GM11168 (cell line): ENCODE results near the gene CCDC183.
"Not testable (repeated sequence)": the region's sequence is repeated elsewhere in the genome, so short reads cannot be mapped to it uniquely, and the experiment has no call there.

Experiments
- in situ Hi-C: fragments of 300-500 bp; cut with MboI; formaldehyde crosslinking; loops from one replicate; pipeline ENCODE4 v1.12.0; 2022; ENCODE audit warnings: low sequenced_read_pairs; ENCODE audit not compliant: unreplicated experiment

The CCDC183 gene

DNA sequence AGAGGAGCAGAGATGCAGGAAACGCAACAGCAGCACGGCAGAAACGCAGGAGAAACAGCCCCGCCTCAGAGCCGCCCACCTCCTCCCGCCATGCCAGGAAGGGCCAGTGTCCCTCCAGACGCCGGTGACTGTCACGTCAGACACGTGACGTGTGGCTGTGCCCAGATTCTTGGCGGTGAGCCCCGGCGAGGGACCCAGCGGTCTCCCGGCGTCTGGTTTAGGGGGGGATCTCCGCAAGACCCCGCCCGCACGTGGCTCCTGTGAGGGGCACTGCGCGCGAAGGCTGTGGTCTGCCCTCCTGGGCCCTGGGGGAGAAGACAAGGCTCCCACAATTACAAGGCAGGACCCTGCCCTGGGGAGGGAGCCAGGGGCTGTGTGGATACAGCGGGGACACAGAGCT is 35.7 kb upstream of the CCDC183 start:
- in situ Hi-C loops, result no loop called here

DNA sequence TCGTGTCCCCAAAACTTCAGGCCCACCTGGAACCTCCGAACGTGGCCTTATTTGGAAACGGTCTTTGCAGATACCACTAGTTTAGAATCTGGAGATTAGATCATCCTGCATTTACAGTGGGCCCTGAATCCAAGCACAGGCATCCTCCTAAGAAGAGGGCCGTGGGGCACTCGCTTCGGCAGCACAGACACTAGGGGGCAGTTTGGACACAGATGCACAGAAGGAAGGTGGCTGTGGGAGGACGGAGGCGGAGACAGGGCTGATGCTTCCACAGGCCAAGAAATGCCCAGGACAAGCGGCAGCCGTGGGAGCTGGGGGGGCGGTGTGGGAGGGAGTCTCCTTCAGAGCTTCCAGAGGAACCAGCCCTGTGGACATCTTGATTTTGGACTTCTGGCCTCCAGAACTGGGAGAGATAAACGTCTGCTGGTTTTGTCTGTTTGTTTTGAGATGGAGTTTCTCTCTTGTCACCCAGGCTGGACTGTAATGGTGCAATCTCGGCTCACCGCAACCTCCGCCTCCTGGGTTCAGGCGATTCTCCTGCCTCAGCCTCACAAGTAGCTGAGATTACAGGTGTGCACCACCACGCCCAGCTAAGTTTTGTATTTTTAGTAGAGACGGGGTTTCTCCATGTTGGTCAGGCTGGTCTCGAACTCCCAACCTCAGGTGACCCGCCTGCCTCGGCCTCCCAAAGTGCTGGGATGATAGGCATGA is 35.1 kb upstream of the CCDC183 start:
- in situ Hi-C loops, result not testable (repeated sequence)

DNA sequence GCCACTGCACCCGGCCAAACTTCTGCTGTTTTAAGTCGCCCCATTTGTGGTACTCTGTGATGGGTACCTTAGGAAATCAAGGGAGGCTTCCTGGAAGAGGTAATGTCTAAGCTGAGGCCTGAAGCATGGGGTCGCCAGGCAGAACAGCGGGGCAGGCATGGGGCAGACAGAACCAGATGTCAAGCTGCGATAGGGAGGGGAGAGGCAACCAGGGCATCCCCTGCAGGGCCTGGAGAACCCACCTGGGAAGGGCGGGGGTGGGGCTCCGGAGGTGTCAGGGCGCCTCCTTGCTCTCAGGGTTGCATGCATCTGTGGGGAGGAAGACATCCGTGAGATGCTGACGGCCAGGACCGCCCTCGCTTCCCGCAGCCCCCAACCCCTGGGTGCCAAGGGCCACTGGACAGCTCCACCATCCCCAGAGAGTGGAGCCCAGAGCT is 34.6 kb upstream of the CCDC183 start:
- in situ Hi-C loops, result no loop called here

DNA sequence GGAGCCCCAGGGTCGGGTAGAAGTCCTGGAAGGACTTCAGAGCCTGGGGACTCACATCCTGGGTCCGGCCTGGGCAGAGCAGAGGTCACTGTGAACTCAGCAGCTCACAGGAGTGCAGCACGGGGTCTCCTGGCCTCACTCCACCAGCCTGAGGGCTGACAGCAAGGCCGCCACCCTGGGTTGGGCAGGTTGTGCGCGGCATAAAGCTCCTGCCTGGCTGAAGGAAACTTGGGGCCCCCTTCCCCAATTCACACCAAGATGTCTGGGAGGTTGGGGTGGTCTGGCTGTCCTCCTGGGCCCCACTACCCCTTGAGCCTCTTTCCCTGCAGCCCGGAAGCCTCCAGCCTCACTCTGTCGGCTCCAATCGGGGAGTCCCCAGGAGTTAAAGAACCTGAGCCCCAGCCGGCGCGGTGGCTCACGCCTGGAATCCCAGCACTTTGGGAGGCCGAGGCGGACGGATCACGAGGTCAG is 33.9 kb upstream of the CCDC183 start:
- in situ Hi-C loops, result no loop called here

DNA sequence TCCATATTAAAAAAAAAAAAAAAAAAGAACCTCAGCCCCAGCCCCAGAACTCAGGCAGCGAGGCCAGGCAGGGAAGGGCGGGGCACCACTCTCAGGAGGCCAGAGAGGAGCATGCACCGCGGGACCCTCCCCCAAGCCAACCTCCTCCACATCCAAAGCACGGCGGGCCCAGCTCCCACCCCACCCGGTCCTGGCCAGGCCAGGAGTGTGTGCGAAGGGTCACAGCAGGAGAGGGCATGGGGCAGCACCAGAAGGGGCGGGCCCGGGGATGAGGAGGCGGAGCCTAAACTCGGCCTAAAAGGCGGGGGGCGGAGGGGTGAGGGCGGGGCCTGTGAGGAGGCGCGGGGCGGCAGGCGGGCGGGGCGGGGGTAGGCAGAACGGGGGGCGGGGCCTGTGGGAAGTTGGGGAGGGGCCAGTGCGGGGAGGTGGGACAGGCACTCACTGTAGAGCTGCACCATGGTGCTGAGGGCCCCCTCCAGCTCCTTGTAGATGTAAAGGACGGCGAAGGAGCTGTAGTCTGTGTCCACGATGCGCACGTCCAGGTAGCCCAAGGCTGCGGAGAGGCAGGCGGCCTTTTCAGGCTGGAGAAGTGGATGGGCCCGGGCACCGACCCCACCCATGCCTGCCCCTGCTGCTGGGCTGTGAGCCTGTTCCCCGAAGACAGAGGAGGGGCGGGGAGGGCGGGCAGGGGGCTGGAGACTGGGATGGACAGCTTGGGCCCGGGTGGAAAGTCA is 33.1 kb upstream of the CCDC183 start:
- in situ Hi-C loops, result no loop called here

DNA sequence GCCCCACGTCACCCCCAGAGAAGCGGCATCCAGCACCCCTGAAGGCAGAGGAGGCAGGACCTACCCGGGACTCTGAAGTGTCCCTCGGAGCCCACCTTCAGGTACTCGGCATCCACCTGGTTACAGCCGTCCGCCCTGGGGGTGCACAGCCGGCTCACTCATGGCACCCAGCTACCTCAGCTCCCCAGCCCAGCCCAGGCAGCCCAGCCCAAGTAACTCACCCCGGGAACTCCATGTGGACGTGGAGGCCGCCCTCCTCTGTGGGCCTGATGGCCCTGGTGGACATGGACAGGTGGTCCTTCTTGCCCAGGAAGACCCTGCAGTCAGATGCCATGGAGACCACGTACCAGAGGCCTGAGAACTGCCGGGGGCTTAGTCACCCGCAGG is 32.5 kb upstream of the CCDC183 start:
- in situ Hi-C loops, result no loop called here

DNA sequence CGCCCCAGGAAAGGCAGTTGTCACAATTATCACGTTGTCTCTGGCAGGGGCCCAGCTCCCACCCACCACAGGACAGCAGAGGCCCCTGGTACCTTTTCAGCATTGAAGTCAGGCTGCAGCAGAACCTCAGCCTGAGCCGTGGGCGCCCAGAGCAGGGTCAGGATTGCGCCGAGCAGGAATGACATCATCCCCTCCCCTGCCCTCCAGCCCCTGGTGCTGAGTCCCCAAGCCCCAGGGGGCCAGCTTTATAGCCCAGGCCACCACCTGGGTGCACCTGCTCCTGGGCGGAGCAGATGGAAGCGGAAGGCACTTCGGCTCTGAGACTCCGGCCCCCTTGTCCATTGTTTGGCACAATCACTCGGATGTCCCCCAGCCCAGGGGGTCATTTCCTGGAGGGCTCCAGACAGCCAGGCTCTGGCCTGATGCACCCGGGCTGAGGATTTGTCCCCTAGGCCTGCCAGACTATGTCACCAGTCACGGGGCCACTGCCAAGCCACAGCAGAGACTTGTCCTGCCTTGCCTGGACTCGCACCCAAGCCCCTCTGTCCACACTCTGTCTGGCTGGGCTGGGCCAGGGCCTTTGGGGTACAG is 31.7 kb upstream of the CCDC183 start, which contains the start of gene LCN15:
Gene LCN15 (minus strand): TSS at position 218 of the 591 bp plus-strand sequence. CDS start 30 bp downstream, at position 188.
- in situ Hi-C loops, result no loop called here

DNA sequence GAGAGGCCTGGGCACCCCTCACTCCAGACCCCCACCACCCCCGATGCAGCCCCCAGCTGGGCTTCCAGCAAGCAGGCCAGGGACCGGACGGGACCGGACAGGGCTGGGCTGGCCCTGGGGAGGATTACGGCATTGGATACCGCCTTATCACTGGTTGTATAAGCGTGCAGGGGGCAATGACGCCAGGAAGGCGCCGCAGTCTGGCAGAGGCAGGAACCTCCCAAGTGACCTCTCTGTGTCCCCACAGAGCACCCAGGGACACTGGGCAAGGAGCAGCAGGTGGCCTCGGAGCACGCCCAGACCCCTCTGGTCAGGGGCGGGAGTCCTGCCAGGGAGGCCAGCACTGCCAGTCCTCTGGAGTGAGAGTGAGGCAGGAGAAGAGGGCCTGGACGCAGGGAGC is 31.1 kb upstream of the CCDC183 start:
- in situ Hi-C loops, result no loop called here

DNA sequence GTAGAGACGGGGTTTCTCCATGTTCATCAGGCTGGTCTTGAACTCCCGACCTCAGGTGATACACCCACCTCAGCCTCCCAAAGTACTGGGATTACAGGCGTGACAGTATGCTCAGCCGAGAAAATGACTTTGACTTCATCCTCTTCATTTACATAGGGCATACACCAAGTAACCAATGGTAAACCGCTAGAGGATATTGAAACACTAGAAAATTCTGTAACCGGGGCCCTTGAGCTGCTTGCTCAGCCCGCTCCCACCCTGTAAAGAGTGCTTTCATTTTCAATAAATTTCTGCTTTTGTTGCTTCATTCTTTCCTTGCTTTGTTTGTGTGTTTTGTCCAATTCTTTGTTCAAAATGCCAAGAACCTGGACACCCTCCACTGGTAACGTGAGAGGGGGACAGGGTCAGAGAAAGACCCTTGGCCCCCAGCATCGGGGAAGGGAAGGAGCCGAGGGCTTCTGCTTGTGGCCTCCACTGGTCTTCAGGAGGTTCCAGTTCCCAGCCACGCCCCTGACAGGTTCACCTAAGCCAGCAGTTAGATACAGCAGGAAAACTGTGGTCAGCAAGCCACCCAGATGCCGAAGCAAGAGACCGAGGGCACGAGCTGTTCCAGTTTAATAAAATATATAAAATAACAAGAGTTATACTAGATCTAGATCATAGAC is 30.3 kb upstream of the CCDC183 start:
- in situ Hi-C loops, result not testable (repeated sequence)

DNA sequence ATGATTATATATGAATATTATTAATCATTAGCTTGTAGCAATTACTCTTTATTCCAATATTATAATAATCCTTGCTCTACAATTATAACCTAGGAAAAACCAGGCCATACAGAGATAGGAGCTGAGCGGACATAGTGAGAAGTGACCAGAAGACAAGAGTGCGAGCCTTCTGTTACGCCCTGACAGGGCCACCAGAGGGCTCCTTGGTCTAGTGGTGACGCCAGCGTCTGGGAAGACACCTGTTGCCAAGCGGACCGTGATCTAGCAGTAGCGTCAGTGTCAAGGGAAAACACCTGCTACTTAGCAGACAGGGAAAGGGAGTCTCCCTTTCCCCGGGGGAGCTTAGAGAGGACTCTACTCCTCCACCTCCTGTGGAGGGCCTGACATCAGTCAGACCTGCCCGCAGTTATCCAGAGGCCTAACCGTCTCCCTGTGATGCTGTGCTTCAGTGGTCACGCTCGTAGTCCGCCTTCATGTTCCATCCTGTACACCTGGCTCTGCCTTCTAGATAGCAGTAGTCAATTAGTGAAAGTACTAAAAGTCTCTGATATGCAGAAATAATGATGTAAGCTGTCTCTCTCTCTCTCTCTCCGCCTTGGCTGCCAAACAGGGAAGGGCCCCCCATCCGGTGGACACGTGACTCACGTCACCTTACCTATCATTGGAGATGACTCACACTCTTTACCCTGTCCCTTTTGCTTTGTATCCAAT is 29.6 kb upstream of the CCDC183 start:
- in situ Hi-C loops, result not testable (repeated sequence)

DNA sequence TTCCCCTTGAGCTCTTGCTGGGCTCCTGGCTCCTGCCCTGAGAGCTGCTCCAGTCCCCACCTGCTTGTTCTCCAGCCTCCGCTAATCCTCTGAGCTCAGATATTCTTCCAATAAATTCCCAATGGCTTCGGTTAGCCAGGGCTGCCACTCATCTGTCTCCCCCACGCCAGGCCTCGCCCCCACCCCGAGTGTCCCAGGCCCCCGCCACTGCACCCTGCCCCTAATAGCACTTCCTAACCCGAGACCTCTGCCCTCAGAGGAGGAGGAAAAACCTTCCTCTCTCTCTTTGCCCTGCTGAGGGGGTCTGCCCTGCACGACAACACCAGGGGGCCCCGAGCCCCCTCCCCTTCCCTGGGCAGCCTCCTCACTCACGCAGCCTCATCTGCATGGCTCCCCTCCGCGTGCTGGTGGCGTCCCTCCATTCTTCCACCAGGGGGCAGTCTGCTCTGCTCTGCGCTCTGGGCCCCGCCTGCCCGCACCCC is 26.4 kb upstream of the CCDC183 start:
- in situ Hi-C loops, result no loop called here

DNA sequence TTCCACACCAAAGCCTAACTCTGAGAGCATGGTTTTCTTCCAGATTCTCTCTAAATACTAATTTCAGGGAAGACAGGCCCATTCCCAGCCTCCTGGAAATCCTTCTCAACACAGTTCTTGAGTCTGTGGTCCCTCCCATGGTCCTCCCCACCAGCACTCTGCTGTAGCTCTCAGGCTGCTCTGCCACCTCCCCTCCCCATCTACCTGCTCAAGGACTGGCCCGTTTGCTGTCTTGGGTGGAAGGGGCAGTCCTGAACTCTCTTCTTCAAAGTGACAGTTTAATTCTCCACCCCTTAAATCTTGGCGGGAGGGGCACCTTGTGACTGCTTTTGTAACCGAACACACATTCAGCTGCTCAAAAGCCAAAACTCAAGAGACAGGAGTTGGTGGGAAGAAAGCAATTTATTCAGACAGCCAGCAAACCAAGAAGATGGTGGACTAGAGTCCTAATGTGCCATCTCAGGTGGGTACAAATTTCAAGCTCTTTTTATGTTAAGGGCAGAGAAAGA is 24.2 kb upstream of the CCDC183 start:
- in situ Hi-C loops, result no loop called here

DNA sequence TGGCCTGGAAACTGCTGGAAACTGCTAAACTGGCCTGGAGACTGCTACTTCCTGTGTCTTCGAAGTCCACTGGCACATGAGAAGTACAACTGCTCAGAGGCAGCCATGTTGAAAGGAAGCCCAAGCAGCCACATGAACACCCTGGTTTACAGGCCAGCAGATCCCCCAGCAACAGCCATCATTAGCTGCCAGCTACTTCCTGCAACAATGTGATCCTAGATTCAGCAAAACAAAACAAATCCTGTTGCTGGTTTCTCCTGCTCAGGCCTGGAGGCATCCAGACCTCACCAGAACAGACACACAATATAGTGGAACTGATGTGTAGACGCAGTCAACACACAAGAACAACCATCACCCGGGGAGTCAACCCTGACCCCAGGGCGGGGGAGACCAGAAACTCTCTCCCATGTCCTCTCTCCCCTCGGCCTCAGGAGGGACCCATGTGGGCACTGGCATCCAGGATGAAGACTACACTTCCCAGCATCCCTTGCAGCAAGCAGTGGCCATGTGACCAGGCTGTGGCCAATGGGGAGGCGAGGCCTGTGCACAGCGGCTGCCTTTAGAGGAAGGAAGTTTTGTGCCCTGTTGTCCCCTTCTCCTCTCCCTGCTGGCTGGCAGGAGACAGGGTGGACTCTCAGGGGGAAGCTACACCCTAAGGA is 22.6 kb upstream of the CCDC183 start:
- in situ Hi-C loops, result no loop called here

DNA sequence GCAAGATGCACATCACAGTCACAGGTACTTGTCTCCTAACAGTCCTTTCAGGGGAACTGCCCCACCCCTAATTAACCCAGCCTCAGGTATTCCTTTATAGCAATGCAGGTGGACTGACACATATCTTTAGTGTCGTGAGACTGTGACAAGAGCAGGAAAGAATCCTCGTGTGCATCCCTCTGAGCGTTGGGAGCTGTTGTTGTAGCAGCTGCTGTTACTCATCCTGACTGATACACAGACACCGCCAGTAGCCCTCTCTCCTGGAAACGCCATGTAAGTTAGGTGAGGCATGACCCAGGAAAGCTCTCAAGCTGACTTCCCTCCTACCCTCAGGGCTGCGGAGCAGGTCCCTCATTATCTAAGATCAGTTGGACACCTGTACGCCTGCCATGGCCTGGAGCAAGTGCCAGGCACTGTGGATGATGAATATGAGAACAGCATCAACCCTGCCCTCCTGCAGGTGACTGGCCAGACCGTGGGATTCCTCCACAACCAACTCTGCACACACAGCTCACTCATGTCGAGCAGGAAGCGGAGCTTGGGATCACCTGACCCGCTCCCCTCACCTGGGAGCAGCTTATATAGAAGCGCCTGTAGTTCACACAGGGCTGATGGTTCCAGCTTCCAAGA is 21.6 kb upstream of the CCDC183 start:
- in situ Hi-C loops, result no loop called here

DNA sequence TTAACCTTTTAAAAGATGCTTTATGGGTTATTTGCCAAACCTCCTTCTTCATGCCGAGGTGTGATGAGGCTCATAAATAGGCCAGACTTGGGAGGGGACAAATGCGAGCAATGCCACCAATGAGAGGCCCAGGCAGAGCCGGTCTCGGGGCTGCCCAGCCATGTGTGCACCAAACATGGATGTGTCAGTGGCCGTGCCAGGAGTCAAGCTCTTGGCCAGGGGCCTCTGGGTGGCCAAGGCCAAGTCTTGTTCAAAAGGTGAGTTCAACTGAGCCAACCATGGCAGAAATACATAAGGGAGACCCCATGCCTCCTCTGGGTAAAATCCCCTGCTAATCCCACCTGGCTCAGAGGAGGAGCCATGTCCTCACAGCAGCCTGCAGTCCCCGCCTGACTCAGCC is 20.9 kb upstream of the CCDC183 start:
- in situ Hi-C loops, result no loop called here

DNA sequence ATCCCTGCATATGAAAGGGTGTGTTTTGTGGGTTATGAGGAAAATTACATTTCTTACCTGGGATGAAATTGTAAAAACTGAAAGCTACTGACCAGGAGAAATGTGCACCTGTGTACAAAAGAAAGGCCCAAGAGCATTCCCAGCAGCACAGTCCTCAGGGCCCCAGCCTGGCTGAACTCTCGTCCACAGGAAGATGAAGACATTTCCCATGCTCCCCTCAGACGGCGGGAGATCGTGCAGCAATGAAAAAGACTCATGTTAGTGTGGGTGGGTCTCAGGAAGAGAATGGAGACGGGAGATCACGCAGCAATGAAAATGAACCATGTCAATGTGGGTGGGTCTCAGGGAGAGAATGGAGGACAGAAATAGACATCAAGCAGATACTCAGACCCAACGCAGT is 19.2 kb upstream of the CCDC183 start:
- in situ Hi-C loops, result no loop called here

DNA sequence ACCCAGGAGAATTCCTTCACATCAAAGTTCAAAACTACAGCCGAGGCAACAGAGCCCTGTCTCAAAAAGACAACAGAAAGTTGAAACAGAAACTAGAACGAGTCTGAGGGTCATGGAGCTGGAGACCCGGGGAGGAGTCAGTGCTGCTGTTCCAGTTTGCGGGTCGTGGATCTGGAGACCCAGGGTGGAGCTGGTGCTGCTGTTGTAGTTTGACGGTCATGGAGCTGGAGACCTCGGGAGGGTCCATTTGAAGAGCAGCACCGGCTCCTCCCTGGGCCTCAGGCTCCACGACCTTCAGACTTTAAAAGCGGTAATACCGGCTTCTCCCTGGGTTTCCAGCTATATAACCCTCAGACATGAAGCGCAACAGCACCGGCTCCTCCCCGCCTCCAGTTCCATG is 18.8 kb upstream of the CCDC183 start:
- in situ Hi-C loops, result no loop called here

DNA sequence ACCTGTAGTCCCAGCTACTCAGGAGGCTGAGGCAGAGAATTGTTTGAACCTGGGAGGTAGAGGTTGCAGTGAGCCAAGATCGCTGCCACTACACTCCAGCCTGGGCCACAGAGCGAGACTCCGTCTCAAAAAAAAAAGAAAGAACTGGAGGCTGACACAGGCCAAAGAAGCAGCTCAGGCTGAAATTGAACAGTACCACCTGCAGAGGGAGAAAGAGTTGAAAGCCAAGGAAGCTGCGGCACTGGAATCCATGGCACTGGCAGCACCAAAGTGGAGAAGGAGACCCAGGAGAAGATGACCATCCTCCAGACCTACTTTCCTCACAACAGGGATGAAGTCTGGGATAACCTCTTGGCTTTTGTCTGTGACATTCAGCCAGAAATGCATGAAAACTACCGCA is 16.3 kb upstream of the CCDC183 start:
- in situ Hi-C loops, result loop anchor here (10.0 kb wide), 1 partner anchor 255 kb away; the partner anchor contains the start of gene FUT7

DNA sequence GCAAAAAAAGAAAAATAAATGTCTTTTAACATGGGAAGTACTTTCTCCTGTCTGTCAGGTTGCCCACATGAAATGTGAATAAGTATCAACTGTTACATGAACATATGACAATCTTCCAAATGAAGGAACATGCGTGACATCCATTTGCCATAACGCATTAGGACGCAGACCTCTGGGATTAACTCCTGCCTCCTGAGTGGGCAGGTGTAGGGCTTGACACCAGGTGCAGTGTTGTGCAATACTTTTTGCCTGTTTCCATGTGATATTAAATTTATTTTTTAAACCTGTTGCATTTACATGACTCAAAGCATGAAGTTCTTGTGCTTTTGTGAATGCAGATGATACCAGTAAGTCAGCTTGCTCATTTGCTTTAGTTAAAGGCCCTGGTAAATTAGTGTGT is 13.7 kb upstream of the CCDC183 start:
- in situ Hi-C loops, result loop anchor here (10.0 kb wide), 1 partner anchor 252 kb away; the partner anchor contains the start of gene FUT7
